SK-N-SH (cell line): ENCODE measurements around the gene RFX5.

Experiments used
- CHD2 ChIP-seq: fragments of 150-350 bp; IDR thresholded peaks from 2 replicates; pipeline ENCODE4 v1.6.1; 2018; ENCODE audit warnings: low read length; ENCODE audit not compliant: partially characterized antibody
- CTCF ChIP-seq: fragments of 200-600 bp; sonication (generic); IDR thresholded peaks from 2 replicates; pipeline ENCODE4 v1.6.1; 2017; ENCODE audit warnings: antibody characterized with exemption, mild to moderate bottlenecking, moderate library complexity
- EZH2phosphoT487 ChIP-seq: fragments of 200-600 bp; sonication (generic); IDR thresholded peaks from 2 replicates; pipeline ENCODE4 v1.6.1; 2017; ENCODE audit warnings: low read depth, mixed run types, mild to moderate bottlenecking, antibody characterized with exemption, moderate library complexity, borderline replicate concordance
- FOSL2 ChIP-seq: IDR thresholded peaks from 2 replicates; pipeline ENCODE4 v1.4.0; 2012; ENCODE audit warnings: low read depth, mild to moderate bottlenecking, moderate library complexity, borderline replicate concordance
- GATA2 ChIP-seq: sonication (generic); formaldehyde crosslinking; IDR thresholded peaks from 2 replicates; pipeline ENCODE4 v1.5.0; 2020; ENCODE audit warnings: mild to moderate bottlenecking, missing genetic modification reagents
- MAX ChIP-seq: IDR thresholded peaks from 2 replicates; pipeline ENCODE4 v1.4.0; 2012; ENCODE audit warnings: low read depth
- NRF1 ChIP-seq: IDR thresholded peaks from 2 replicates; pipeline ENCODE4 v1.6.1; 2012; ENCODE audit warnings: low read depth, mild to moderate bottlenecking, low read length
- TAF1 ChIP-seq: IDR thresholded peaks from 2 replicates; pipeline ENCODE4 v1.6.1; 2012; ENCODE audit warnings: low read depth, mild to moderate bottlenecking, low read length, moderate library complexity, borderline replicate concordance
- USF1 ChIP-seq: IDR thresholded peaks from 2 replicates; pipeline ENCODE4 v1.4.0; 2012; ENCODE audit warnings: low read depth, borderline replicate concordance

GRCh38 chr1:151340870-151341754 is 5.9 kb downstream of the RFX5 start:
- TF ChIP-seq CTCF, result peak; percentile 77
- TF ChIP-seq USF1, result peak; percentile 38; the same call in 1 of the 2 replicates
- TF ChIP-seq FOSL2, result no peak
- no peak for TF ChIP-seq TAF1
- TF ChIP-seq MAX, result no peak
- TF ChIP-seq EZH2phosphoT487, result no peak
- no peak for TF ChIP-seq CHD2
- no peak for TF ChIP-seq GATA2 (CRISPR knock-in tag)
- TF ChIP-seq NRF1, result no peak
